ENCODE data around the gene OSBPL10. TPM values are rescaled to one million over a fixed set of nuclear protein-coding genes. Genes with fewer than 3 reads are reported as not detected.

OSBPL10 gene
- polyA plus RNA-seq, 1 donor from 2014 or later: 2.0 TPM

DNA sequence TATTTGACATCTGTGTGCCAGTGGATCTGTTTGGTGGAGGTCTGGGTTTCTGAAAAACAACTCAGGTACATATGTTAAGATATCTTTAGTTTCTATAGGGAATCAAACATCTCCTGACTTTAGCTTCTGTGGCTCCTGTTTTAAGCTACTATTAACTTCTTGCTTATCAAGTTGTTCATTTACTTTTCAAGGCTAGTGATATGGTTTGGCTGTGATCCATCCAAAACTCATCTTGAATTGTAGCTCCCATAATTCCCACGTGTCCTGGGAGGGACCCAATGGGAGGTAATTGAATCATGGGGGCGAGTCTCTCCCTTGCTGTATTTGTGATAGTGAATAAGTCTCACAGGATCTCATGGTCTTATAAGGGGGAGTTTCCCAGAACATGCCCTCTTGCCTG is 41.9 kb upstream of the OSBPL10 start:
- Histone ChIP-seq H3K79me2 (replicated peaks; ENCODE audit: insufficient read depth, low read length) (no peaks in the 10 kb centered on the region), H3K4me2 (ENCODE audit: low read length) (no peak overlapping the region), H3K27me3 (ENCODE audit: insufficient read depth, low read depth, low read length) (no peaks in the 10 kb centered on the region), H3K36me3 (ENCODE audit: insufficient read depth, low read length) (no peaks in the 10 kb centered on the region), H3K9ac (ENCODE audit: low read length) (no peak overlapping the region), H3K9me2 (ENCODE audit: insufficient read depth, low read length) (no peaks in the 10 kb centered on the region), H3F3A (ENCODE audit: insufficient read depth, low read length, poor library complexity, severe bottlenecking) (no peaks in the 10 kb centered on the region), H3K4me3 (ENCODE audit: low read length) (no peak overlapping the region), H4K20me1 (ENCODE audit: insufficient read depth) (no peaks in the 10 kb centered on the region), H3K9me3 (ENCODE audit: low read length) (no peaks in the 10 kb centered on the region), H3K27ac (ENCODE audit: low read length) (no peak overlapping the region), H2AFZ (ENCODE audit: low read depth, low read length) (no peak overlapping the region)
- TF ChIP-seq, protein P1, sequence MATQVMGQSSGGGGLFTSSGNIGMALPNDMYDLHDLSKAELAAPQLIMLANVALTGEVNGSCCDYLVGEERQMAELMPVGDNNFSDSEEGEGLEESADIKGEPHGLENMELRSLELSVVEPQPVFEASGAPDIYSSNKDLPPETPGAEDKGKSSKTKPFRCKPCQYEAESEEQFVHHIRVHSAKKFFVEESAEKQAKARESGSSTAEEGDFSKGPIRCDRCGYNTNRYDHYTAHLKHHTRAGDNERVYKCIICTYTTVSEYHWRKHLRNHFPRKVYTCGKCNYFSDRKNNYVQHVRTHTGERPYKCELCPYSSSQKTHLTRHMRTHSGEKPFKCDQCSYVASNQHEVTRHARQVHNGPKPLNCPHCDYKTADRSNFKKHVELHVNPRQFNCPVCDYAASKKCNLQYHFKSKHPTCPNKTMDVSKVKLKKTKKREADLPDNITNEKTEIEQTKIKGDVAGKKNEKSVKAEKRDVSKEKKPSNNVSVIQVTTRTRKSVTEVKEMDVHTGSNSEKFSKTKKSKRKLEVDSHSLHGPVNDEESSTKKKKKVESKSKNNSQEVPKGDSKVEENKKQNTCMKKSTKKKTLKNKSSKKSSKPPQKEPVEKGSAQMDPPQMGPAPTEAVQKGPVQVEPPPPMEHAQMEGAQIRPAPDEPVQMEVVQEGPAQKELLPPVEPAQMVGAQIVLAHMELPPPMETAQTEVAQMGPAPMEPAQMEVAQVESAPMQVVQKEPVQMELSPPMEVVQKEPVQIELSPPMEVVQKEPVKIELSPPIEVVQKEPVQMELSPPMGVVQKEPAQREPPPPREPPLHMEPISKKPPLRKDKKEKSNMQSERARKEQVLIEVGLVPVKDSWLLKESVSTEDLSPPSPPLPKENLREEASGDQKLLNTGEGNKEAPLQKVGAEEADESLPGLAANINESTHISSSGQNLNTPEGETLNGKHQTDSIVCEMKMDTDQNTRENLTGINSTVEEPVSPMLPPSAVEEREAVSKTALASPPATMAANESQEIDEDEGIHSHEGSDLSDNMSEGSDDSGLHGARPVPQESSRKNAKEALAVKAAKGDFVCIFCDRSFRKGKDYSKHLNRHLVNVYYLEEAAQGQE (IDR thresholded peaks at IDR 0.05; ENCODE audit: borderline replicate concordance): no peak
- TF ChIP-seq, protein P2, sequence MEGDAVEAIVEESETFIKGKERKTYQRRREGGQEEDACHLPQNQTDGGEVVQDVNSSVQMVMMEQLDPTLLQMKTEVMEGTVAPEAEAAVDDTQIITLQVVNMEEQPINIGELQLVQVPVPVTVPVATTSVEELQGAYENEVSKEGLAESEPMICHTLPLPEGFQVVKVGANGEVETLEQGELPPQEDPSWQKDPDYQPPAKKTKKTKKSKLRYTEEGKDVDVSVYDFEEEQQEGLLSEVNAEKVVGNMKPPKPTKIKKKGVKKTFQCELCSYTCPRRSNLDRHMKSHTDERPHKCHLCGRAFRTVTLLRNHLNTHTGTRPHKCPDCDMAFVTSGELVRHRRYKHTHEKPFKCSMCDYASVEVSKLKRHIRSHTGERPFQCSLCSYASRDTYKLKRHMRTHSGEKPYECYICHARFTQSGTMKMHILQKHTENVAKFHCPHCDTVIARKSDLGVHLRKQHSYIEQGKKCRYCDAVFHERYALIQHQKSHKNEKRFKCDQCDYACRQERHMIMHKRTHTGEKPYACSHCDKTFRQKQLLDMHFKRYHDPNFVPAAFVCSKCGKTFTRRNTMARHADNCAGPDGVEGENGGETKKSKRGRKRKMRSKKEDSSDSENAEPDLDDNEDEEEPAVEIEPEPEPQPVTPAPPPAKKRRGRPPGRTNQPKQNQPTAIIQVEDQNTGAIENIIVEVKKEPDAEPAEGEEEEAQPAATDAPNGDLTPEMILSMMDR (IDR thresholded peaks at IDR 0.05; ENCODE audit: poor library complexity, severe bottlenecking): no peak
- TF ChIP-seq POLR2AphosphoS5 (IDR thresholded peaks at IDR 0.05) (no peak), EP300 (conservative IDR thresholded peaks at IDR 0.05; ENCODE audit: poor library complexity, severe bottlenecking) (no peak), TAF1 (IDR thresholded peaks at IDR 0.05; ENCODE audit: low read depth) (no peak), SMC3 (conservative IDR thresholded peaks at IDR 0.05; ENCODE audit: poor library complexity) (no peak), MXI1 (conservative IDR thresholded peaks at IDR 0.05; ENCODE audit: poor library complexity, severe bottlenecking) (no peak), EZH2 (IDR thresholded peaks at IDR 0.05; ENCODE audit: borderline replicate concordance, insufficient read depth, low read length, poor library complexity, severe bottlenecking) (no peak), RAD21 (conservative IDR thresholded peaks at IDR 0.05) (no peak)

- H3K9me3 ChIP-seq (ENCODE audit: low read length): no peaks in the 10 kb centered on the region
- H3K4me2 ChIP-seq (ENCODE audit: low read length): no peak overlapping the region
- H3K27me3 ChIP-seq (ENCODE audit: insufficient read depth, low read depth, low read length): no peaks in the 10 kb centered on the region
- H4K20me1 ChIP-seq (ENCODE audit: insufficient read depth): no peaks in the 10 kb centered on the region
- no peak overlapping the region for H3K27ac ChIP-seq (ENCODE audit: low read length)
- no peaks in the 10 kb centered on the region for H3F3A ChIP-seq (ENCODE audit: insufficient read depth, low read length, poor library complexity, severe bottlenecking)
- H3K9ac ChIP-seq (ENCODE audit: low read length): no peak overlapping the region
- no peaks in the 10 kb centered on the region for H3K9me2 ChIP-seq (ENCODE audit: insufficient read depth, low read length)
- no peaks in the 10 kb centered on the region for H3K79me2 ChIP-seq (replicated peaks; ENCODE audit: insufficient read depth, low read length)
- H3K36me3 ChIP-seq (ENCODE audit: insufficient read depth, low read length): no peaks in the 10 kb centered on the region
- H2AFZ ChIP-seq (ENCODE audit: low read depth, low read length): no peak overlapping the region
- TF ChIP-seq, protein P2 (IDR thresholded peaks at IDR 0.05; ENCODE audit: poor library complexity, severe bottlenecking): no peak
- TF ChIP-seq EP300 (conservative IDR thresholded peaks at IDR 0.05; ENCODE audit: poor library complexity, severe bottlenecking) (no peak), SMC3 (conservative IDR thresholded peaks at IDR 0.05; ENCODE audit: poor library complexity) (no peak), EZH2 (IDR thresholded peaks at IDR 0.05; ENCODE audit: borderline replicate concordance, insufficient read depth, low read length, poor library complexity, severe bottlenecking) (no peak), TAF1 (IDR thresholded peaks at IDR 0.05; ENCODE audit: low read depth) (no peak), RAD21 (conservative IDR thresholded peaks at IDR 0.05) (no peak), POLR2AphosphoS5 (IDR thresholded peaks at IDR 0.05) (no peak), MXI1 (conservative IDR thresholded peaks at IDR 0.05; ENCODE audit: poor library complexity, severe bottlenecking) (no peak)
- TF ChIP-seq, protein P1 (IDR thresholded peaks at IDR 0.05; ENCODE audit: borderline replicate concordance): no peak
- no peak overlapping the region for H3K4me3 ChIP-seq (ENCODE audit: low read length)
Observed at GRCh38 chr3:32021748-32022147, 40.7 kb upstream of the OSBPL10 start.

Data from neural cell (in vitro differentiated cells).